ENCODE results near the gene DTX2. TPM values are rescaled to one million over a fixed set of nuclear protein-coding genes. Genes with fewer than 3 reads are reported as not detected.
"Not testable (repeated sequence)": the region's sequence is repeated elsewhere in the genome, so short reads cannot be mapped to it uniquely, and the experiment has no call there.

The DTX2 gene
- polyA plus RNA-seq, 1 donor (not counting 4 experiments of a cell fraction or from before 2014, with no cell fraction given), result 15.1 TPM

DNA sequence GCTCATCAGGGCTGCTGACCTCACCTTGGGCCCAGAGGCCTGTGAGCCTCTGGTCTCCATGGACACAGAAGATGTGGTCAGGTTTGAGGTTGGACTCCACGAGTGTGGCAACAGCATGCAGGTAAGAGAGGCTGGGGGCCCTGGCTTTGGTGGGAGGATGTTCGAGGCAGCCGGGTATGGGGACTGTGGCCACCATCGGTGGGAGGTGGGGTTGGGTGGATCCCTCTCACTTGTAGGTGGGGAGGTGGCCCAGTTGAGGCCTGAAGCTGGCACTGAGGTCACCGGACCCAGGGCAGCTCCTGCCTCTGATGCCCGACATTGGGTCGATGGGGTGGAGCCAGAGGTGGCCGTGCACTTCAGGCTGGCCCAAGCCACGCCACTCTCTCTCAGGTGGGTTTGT lies 36.4 kb upstream of the DTX2 start:
- H3K79me2 ChIP-seq (ENCODE audit: control insufficient read depth, insufficient read depth, low read length), result no peaks in the 10 kb centered on the region

DNA sequence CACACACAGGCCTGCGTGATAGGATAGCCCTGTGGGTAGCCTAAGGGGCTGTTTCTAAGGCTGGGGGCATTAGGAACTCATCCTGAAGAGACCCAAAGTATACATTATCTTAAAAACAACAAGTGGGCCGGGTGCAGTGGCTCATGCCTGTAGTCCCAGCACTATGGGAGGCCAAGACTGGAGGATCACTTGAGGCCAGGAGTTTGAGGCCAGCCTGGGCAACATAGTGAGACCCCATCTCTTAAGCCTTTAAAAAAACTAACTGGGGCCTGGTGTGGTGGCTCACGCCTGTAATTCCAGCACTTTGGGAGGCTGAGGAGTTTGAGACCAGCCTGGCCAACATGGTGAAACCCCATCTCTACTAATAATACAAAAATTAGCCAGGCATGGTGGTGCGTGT lies 36.0 kb upstream of the DTX2 start:
- H3K4me3 ChIP-seq (ENCODE audit: control insufficient read depth in 2 of 3, extremely low read depth in 1 of 3, insufficient read depth in 2 of 3, low read depth in 1 of 3, low read length in 3 of 3); H4K20me1 ChIP-seq (ENCODE audit: control insufficient read depth, extremely low read depth, insufficient read depth, low read length); H3K4me2 ChIP-seq (ENCODE audit: control insufficient read depth, extremely low read depth, insufficient read depth, low read depth, low read length); H3K9me1 ChIP-seq (ENCODE audit: control insufficient read depth, extremely low read depth, insufficient read depth, low read length); DNase-seq (ENCODE audit: low read depth, low spot score); H3K27me3 ChIP-seq (ENCODE audit: control insufficient read depth, extremely low read depth, insufficient read depth, low read length); dilution Hi-C loops (cut with MboI; ENCODE audit: extremely low pct_ligation_motif_present, low sequenced_read_pairs); H2AFZ ChIP-seq (ENCODE audit: control insufficient read depth, low read length); H3K9ac ChIP-seq (ENCODE audit: control insufficient read depth, extremely low read depth, insufficient read depth, low read length); FAIRE-seq; H3K79me2 ChIP-seq (ENCODE audit: control insufficient read depth, insufficient read depth, low read length); H3K9me3 ChIP-seq (ENCODE audit: control insufficient read depth, low read depth, low read length); H3K36me3 ChIP-seq (ENCODE audit: control insufficient read depth in 2 of 2, extremely low read depth in 1 of 2, insufficient read depth in 2 of 2, low read length in 2 of 2): not testable (repeated sequence)
- Histone ChIP-seq H3K4me1 (ENCODE audit: control insufficient read depth, extremely low read depth, insufficient read depth, low read length) (peaks cover 40% of the 10 kb centered on the region), H3K27ac (ENCODE audit: control insufficient read depth, insufficient read depth, low read length) (peak overlapping the region; percentile 36)

More for the DNA sequence above, 36.4 kb upstream of the DTX2 start:
- no peaks in the 10 kb centered on the region for H3K9me3 ChIP-seq (ENCODE audit: control insufficient read depth, low read depth, low read length)
- H4K20me1 ChIP-seq (ENCODE audit: control insufficient read depth, extremely low read depth, insufficient read depth, low read length), result no peaks in the 10 kb centered on the region
- H3K4me2 ChIP-seq (ENCODE audit: control insufficient read depth, extremely low read depth, insufficient read depth, low read depth, low read length), result no peak overlapping the region
- H3K9me1 ChIP-seq (ENCODE audit: control insufficient read depth, extremely low read depth, insufficient read depth, low read length), result no peaks in the 10 kb centered on the region
- DNase-seq (ENCODE audit: low read depth, low spot score) (no peak), FAIRE-seq (no peak)
- no peaks in the 10 kb centered on the region for H3K36me3 ChIP-seq (ENCODE audit: control insufficient read depth in 2 of 2, extremely low read depth in 1 of 2, insufficient read depth in 2 of 2, low read length in 2 of 2)
- H3K27me3 ChIP-seq (ENCODE audit: control insufficient read depth, extremely low read depth, insufficient read depth, low read length), result no peaks in the 10 kb centered on the region
- no peak overlapping the region for H2AFZ ChIP-seq (ENCODE audit: control insufficient read depth, low read length)
- H3K4me3 ChIP-seq (ENCODE audit: control insufficient read depth in 2 of 3, extremely low read depth in 1 of 3, insufficient read depth in 2 of 3, low read depth in 1 of 3, low read length in 3 of 3), result no peak overlapping the region
- dilution Hi-C loops (cut with MboI; ENCODE audit: extremely low pct_ligation_motif_present, low sequenced_read_pairs), result no loop called here
- H3K9ac ChIP-seq (ENCODE audit: control insufficient read depth, extremely low read depth, insufficient read depth, low read length), result no peak overlapping the region
- H3K27ac ChIP-seq (ENCODE audit: control insufficient read depth, insufficient read depth, low read length), result peak overlapping the region; percentile 99
- H3K4me1 ChIP-seq (ENCODE audit: control insufficient read depth, extremely low read depth, insufficient read depth, low read length), result peaks cover 41% of the 10 kb centered on the region
- TF ChIP-seq EZH2 (IDR thresholded peaks at IDR 0.05; ENCODE audit: low read length), result no peak
- TF ChIP-seq, protein P1, sequence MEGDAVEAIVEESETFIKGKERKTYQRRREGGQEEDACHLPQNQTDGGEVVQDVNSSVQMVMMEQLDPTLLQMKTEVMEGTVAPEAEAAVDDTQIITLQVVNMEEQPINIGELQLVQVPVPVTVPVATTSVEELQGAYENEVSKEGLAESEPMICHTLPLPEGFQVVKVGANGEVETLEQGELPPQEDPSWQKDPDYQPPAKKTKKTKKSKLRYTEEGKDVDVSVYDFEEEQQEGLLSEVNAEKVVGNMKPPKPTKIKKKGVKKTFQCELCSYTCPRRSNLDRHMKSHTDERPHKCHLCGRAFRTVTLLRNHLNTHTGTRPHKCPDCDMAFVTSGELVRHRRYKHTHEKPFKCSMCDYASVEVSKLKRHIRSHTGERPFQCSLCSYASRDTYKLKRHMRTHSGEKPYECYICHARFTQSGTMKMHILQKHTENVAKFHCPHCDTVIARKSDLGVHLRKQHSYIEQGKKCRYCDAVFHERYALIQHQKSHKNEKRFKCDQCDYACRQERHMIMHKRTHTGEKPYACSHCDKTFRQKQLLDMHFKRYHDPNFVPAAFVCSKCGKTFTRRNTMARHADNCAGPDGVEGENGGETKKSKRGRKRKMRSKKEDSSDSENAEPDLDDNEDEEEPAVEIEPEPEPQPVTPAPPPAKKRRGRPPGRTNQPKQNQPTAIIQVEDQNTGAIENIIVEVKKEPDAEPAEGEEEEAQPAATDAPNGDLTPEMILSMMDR (optimal IDR thresholded peaks at IDR 0.05 in 1 of 3, IDR thresholded peaks at IDR 0.05 in 1 of 3, conservative IDR thresholded peaks at IDR 0.05 in 1 of 3; ENCODE audit: extremely low read depth in 1 of 3, insufficient read depth in 2 of 3, low read length in 3 of 3), result no peak

GRCh38 chr7:76426246-76426645 lies 35.3 kb upstream of the DTX2 start:
- dilution Hi-C loops (cut with MboI; ENCODE audit: extremely low pct_ligation_motif_present, low sequenced_read_pairs), result no loop called here
- H3K9me1 ChIP-seq (ENCODE audit: control insufficient read depth, extremely low read depth, insufficient read depth, low read length), result no peaks in the 10 kb centered on the region
- peak overlapping the region; percentile 20 for H3K27ac ChIP-seq (ENCODE audit: control insufficient read depth, insufficient read depth, low read length)
- no peaks in the 10 kb centered on the region for H3K36me3 ChIP-seq (ENCODE audit: control insufficient read depth in 2 of 2, extremely low read depth in 1 of 2, insufficient read depth in 2 of 2, low read length in 2 of 2)
- peak overlapping the region; percentile 22 for H3K9ac ChIP-seq (ENCODE audit: control insufficient read depth, extremely low read depth, insufficient read depth, low read length)
- H2AFZ ChIP-seq (ENCODE audit: control insufficient read depth, low read length), result no peak overlapping the region
- H3K4me1 ChIP-seq (ENCODE audit: control insufficient read depth, extremely low read depth, insufficient read depth, low read length), result peaks cover 37% of the 10 kb centered on the region
- no peaks in the 10 kb centered on the region for H3K79me2 ChIP-seq (ENCODE audit: control insufficient read depth, insufficient read depth, low read length)
- TF ChIP-seq EZH2 (IDR thresholded peaks at IDR 0.05; ENCODE audit: low read length), result no peak
- TF ChIP-seq, protein P1 (optimal IDR thresholded peaks at IDR 0.05 in 1 of 3, IDR thresholded peaks at IDR 0.05 in 1 of 3, conservative IDR thresholded peaks at IDR 0.05 in 1 of 3; ENCODE audit: extremely low read depth in 1 of 3, insufficient read depth in 2 of 3, low read length in 3 of 3), result no peak
- no peak overlapping the region for H3K4me2 ChIP-seq (ENCODE audit: control insufficient read depth, extremely low read depth, insufficient read depth, low read depth, low read length)
- DNase-seq (ENCODE audit: low read depth, low spot score), result no peak
- H3K4me3 ChIP-seq (ENCODE audit: control insufficient read depth in 2 of 3, extremely low read depth in 1 of 3, insufficient read depth in 2 of 3, low read depth in 1 of 3, low read length in 3 of 3), result no peak overlapping the region
- no peaks in the 10 kb centered on the region for H4K20me1 ChIP-seq (ENCODE audit: control insufficient read depth, extremely low read depth, insufficient read depth, low read length)
- no peak for FAIRE-seq
- H3K27me3 ChIP-seq (ENCODE audit: control insufficient read depth, extremely low read depth, insufficient read depth, low read length), result no peaks in the 10 kb centered on the region
- no peaks in the 10 kb centered on the region for H3K9me3 ChIP-seq (ENCODE audit: control insufficient read depth, low read depth, low read length)
